ENCODE measurements around the gene CEPT1.
A peak's percentile ranks its signal among the peaks of the same experiment; 100 is the strongest.

Gene CEPT1

DNA sequence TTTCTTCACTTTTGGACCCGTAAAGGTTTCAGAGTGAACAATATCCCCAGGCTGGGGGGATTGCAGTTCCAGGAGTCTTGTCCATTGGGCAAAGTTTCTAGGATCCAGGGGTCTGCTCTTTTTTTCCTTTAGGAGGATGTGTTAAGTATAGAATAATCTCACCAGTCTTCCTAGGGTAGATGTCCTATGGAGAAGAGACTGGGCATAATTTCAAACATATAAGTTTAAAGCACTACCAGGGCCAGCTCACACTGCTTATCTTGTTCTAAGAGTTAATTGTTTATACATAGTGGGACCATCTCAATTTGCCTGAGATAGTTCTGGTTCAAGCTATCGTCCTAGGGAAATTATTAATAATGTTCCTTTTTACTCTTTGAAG lies 88.7 kb downstream of the CEPT1 start:
- DNase-seq (ENCODE audit: low spot score), result peak; percentile 19

DNA sequence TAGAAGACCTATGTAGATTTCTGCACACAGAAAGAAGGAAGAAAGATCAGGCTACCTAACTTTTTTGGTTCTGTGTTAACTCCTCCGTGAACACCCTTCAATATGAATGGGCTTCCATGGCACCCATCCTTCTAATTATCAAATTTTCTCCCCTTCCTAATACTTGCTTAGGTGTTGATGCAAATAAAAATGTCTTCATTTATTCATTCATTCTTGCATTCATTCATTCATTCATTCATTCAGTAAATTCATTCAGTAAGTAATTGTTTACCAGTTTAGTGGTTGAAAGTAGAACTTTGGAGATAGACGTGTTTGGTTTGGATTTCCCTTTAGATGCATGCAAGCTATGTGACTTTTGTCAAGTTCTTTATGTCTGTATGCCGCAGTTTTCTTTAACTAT lies 92.1 kb downstream of the CEPT1 start:
- no peak for DNase-seq (ENCODE audit: low spot score)

DNA sequence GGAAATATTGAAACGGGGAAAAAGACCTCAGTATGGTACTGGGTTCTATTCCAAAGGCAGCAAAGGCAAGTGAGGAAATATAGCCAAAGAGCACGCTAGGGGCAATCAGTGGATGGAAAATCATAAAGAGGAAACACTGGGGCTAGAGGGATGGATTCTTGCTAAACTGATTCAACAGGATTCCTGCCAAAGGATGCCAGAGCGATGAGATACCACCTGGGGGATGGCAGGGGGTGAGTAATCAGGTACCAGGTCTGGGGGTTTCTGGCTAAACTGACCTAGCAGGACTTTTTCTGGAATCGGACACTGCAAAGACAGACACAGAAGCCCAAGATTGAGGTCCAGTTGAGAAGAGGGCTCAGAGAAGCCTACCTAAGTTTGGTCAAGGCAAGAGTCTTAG lies 94.2 kb downstream of the CEPT1 start:
- no peak for DNase-seq (ENCODE audit: low spot score)

Data from COLO829 (cell line).